SK-N-SH treated with all-trans-retinoic acid at 6 μM for 48 hours (cell line): ENCODE data around the gene KRTAP4-8.

Experiments used
- ATAC-seq: fragments of 200-7000 bp; cut with Tn5 transposase; 3 replicates; pipeline ENCODE4 v1.9.1; 2020; ENCODE audit warnings: mild to moderate bottlenecking, moderate library complexity
- CSDC2 ChIP-seq: fragments of 250-450 bp; sonication (Bioruptor Pico); IDR thresholded peaks from 2 replicates; pipeline ENCODE4 v1.5.0; 2020; ENCODE audit warnings: mild to moderate bottlenecking, moderate library complexity
- CSRNP3 ChIP-seq: fragments of 250-450 bp; sonication (Bioruptor Pico); IDR thresholded peaks from 2 replicates; pipeline ENCODE4 v1.5.1; 2021; ENCODE audit warnings: mild to moderate bottlenecking, moderate library complexity
- ESRRG ChIP-seq: fragments of 250-450 bp; sonication (Bioruptor Pico); IDR thresholded peaks from 2 replicates; pipeline ENCODE4 v1.6.1; 2021; ENCODE audit warnings: mild to moderate bottlenecking
- OSR1 ChIP-seq: fragments of 250-450 bp; sonication (Bioruptor Pico); IDR thresholded peaks from 2 replicates; pipeline ENCODE4 v1.8.0; 2022; ENCODE audit warnings: moderate library complexity, mild to moderate bottlenecking, inconsistent platforms
- PATZ1 ChIP-seq: fragments of 250-450 bp; sonication (Bioruptor Pico); IDR thresholded peaks from 2 replicates; pipeline ENCODE4 v1.8.0; 2020; ENCODE audit warnings: mild to moderate bottlenecking, moderate library complexity, borderline replicate concordance
- PPARA ChIP-seq: fragments of 250-450 bp; sonication (Bioruptor Pico); IDR thresholded peaks from 2 replicates; pipeline ENCODE4 v1.5.0; 2020; ENCODE audit warnings: mild to moderate bottlenecking, borderline replicate concordance
- SNAI2 ChIP-seq: fragments of 250-450 bp; sonication (Bioruptor Pico); IDR thresholded peaks from 2 replicates; pipeline ENCODE4 v1.5.0; 2020; ENCODE audit warnings: mild to moderate bottlenecking, moderate library complexity
- TOX ChIP-seq: fragments of 250-450 bp; sonication (Bioruptor Pico); IDR thresholded peaks from 2 replicates; pipeline ENCODE4 v1.8.0; 2021; ENCODE audit warnings: mild to moderate bottlenecking, moderate library complexity, borderline replicate concordance
- TSHZ2 ChIP-seq: fragments of 250-450 bp; sonication (Bioruptor Pico); IDR thresholded peaks from 2 replicates; pipeline ENCODE4 v1.5.0; 2020; ENCODE audit warnings: mild to moderate bottlenecking, moderate library complexity
- ZC3H10 ChIP-seq: fragments of 250-450 bp; sonication (Bioruptor Pico); IDR thresholded peaks from 2 replicates; pipeline ENCODE4 v1.5.1; 2021; ENCODE audit warnings: mild to moderate bottlenecking, moderate library complexity
- ZFP3 ChIP-seq: fragments of 250-450 bp; sonication (Bioruptor Pico); IDR thresholded peaks from 2 replicates; pipeline ENCODE4 v1.5.0; 2020; ENCODE audit warnings: mild to moderate bottlenecking, moderate library complexity
- ZFP30 ChIP-seq: fragments of 450-650 bp; formaldehyde crosslinking; IDR thresholded peaks from 2 replicates; pipeline ENCODE4 v1.5.0; 2022; ENCODE audit warnings: mild to moderate bottlenecking, moderate library complexity
- ZNF565 ChIP-seq: fragments of 450-650 bp; formaldehyde crosslinking; conservative IDR thresholded peaks from 2 replicates; pipeline ENCODE4 v1.5.0; 2020; ENCODE audit warnings: low read depth, mild to moderate bottlenecking, moderate library complexity
- ZNF8 ChIP-seq: fragments of 450-650 bp; formaldehyde crosslinking; IDR thresholded peaks from 2 replicates; pipeline ENCODE4 v1.5.0; 2020; ENCODE audit warnings: mild to moderate bottlenecking, moderate library complexity

Gene KRTAP4-8

GRCh38 chr17:41071606-41072360 is 26.2 kb downstream of the KRTAP4-8 start:
- ATAC-seq = no peak
- TF ChIP-seq ZFP30 (CRISPR knock-in tag) (no peak), PATZ1 (CRISPR knock-in tag) (no peak)

GRCh38 chr17:41069031-41069430 is 28.9 kb downstream of the KRTAP4-8 start:
- no peak for ATAC-seq
- TF ChIP-seq TOX (CRISPR knock-in tag) = no peak
- no peak for TF ChIP-seq ESRRG (CRISPR knock-in tag)
- TF ChIP-seq ZNF8 (CRISPR knock-in tag) = no peak
- no peak for TF ChIP-seq ZNF565 (CRISPR knock-in tag)
- TF ChIP-seq PATZ1 (CRISPR knock-in tag) = no peak
- no peak for TF ChIP-seq CSRNP3 (CRISPR knock-in tag)
- no peak for TF ChIP-seq OSR1 (CRISPR knock-in tag)
- no peak for TF ChIP-seq TSHZ2 (CRISPR knock-in tag)
- no peak for TF ChIP-seq PPARA (CRISPR knock-in tag)

GRCh38 chr17:41067281-41067680 is 30.7 kb downstream of the KRTAP4-8 start:
- no peak for ATAC-seq
- TF ChIP-seq CSRNP3 (CRISPR knock-in tag) (no peak), ZFP3 (CRISPR knock-in tag) (no peak), SNAI2 (CRISPR knock-in tag) (no peak), ZC3H10 (CRISPR knock-in tag) (no peak), TOX (CRISPR knock-in tag) (no peak), PATZ1 (CRISPR knock-in tag) (no peak), CSDC2 (CRISPR knock-in tag) (no peak)
